CMK (cell line): ENCODE results near the gene TGM3.

Experiments used
- DNase-seq: peaks from one replicate; pipeline ENCODE4 v3.0.0-alpha.2; 2010; ENCODE audit warnings: low read depth

The TGM3 gene

DNA sequence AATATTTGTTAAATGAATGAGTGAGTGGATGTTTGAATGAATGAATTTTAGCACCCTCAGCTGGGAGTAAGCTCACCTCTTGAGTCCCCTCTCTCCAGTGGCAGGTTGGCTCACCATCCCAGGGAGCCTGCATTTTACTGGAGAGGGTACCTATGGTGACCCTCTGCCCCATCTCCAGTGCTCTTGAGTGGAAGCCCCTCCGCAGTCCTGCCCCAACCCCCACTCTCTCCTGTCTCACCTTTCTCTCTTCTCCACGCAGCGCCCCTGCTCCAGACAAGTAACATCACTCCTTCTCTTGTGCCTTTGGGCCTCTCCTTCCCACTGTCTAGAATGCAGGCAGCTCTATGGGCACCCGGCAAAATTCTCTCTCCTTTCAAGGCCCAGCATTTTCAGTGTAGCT lies 11.3 kb downstream of the TGM3 start:
- DNase-seq = no peak

DNA sequence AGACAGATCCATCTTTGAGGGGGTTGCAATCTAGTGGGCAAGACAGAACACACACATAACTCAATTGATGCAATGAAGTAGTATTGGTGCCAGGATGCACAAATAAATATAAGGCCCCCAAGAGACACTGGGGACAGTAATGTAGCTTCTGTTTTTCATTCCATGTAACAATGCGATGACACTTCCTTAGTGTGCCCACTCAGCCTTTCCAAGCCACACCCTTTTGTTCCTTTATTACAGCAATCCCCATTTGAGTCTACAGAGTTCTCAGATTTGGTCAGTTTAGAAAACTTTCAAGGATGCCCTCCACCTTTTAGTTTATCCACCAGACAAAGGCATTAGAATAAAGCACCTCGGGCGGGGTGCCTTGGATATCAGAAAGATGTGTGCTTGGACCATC lies 15.5 kb downstream of the TGM3 start:
- no peak for DNase-seq

GRCh38 chr20:2312876-2313275 lies 17.1 kb downstream of the TGM3 start:
- DNase-seq = no peak

DNA sequence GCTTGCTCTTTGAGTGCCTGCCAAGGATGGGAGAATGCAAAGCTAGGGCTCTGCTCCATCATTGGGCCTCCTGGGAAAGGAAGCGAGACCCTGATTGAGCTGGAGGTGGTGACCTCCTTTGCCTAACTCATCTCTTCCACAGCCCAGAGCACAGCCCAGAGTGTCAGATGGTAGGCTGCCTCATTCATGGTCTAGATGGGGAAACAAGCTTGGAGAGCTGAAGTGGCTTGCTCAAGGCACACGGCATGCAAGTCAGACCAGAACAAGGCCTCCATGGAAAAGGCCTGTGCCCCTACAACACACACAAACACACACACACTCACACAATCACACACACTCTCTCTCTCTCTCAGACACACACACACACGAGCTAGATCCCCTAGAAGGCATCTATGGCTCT lies 17.5 kb downstream of the TGM3 start:
- DNase-seq = no peak

GRCh38 chr20:2314759-2315439 lies 19.1 kb downstream of the TGM3 start:
- DNase-seq = no peak

- DNase-seq = no peak
These were observed 19.6 kb downstream of the TGM3 start for GRCh38 chr20:2315440-2315778.

- no peak for DNase-seq
These were observed 21.2 kb downstream of the TGM3 start for GRCh38 chr20:2316847-2317495.

GRCh38 chr20:2320813-2321658 lies 25.2 kb downstream of the TGM3 start:
- no peak for DNase-seq

DNA sequence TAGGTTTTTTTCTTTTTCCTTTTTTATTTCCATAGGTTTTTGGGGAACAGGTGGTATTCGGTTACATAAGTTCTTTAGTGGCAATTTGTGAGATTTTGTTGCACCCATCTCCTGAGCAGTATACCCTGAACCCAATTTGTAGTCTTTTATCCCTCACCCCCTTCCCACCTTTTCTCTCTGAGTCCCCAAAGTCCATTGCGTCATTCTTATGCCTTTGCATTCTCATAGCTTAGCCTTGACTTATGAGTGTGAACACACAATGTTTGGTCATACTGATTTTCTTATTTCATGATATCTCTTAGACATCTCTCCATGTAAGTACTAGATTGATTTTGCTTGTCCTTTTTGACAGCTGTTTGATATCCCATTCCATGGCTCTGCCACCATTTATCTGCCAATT lies 27.2 kb downstream of the TGM3 start:
- no peak for DNase-seq

DNA sequence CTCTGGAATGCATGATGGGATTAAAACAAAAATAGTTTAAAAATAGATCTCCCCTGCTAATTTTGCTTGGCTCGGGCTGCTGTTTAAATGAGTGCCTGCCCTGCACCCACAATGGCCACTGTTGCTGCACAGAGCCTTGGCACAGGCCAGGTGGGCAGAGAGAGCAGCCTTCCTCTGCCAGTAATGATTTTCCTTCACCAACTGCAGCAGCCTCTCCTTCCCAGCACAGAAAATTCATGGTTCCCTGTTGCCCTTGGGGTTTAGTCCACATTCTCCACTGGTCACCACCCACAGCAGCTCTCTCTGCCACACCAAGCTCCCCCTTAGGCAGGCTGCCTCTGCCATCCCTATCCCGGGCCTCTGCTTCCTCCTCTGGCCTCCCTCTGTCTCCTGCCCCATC lies 30.2 kb downstream of the TGM3 start:
- DNase-seq = no peak

- no peak for DNase-seq
These were observed 32.1 kb downstream of the TGM3 start for GRCh38 chr20:2327620-2328555.

- no peak for DNase-seq
These were observed 33.5 kb downstream of the TGM3 start for GRCh38 chr20:2329286-2329685.

GRCh38 chr20:2330090-2330695 lies 34.4 kb downstream of the TGM3 start:
- no peak for DNase-seq

GRCh38 chr20:2331106-2331505 lies 35.3 kb downstream of the TGM3 start:
- DNase-seq = no peak

DNA sequence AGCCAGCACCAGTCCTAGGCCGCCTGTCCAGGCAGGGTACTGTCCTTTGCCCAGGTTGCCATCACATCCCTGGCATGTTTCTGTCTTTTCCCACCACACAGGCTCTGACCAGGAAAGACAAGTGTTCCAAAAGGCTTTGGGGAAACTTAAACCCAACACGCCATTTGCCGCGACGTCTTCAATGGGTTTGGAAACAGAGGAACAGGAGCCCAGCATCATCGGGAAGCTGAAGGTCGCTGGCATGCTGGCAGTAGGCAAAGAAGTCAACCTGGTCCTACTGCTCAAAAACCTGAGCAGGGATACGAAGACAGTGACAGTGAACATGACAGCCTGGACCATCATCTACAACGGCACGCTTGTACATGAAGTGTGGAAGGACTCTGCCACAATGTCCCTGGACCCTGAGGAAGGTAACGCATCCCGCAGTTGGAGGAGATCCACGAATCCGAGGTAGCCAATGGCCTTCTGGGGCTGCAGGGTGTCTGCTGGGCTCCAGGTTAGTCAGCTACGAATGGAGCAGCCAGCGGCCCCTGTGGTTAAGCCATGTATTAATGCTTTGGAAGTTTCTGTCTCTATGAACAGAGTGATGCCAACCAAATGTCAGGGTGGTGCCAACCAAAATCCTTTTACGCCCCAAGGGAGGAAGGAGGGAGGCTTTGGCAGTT lies 36.2 kb downstream of the TGM3 start:
- no peak for DNase-seq

GRCh38 chr20:2332711-2333110 lies 36.9 kb downstream of the TGM3 start:
- DNase-seq = no peak

- DNase-seq = no peak
These were observed 38.0 kb downstream of the TGM3 start for GRCh38 chr20:2333821-2334220.

DNA sequence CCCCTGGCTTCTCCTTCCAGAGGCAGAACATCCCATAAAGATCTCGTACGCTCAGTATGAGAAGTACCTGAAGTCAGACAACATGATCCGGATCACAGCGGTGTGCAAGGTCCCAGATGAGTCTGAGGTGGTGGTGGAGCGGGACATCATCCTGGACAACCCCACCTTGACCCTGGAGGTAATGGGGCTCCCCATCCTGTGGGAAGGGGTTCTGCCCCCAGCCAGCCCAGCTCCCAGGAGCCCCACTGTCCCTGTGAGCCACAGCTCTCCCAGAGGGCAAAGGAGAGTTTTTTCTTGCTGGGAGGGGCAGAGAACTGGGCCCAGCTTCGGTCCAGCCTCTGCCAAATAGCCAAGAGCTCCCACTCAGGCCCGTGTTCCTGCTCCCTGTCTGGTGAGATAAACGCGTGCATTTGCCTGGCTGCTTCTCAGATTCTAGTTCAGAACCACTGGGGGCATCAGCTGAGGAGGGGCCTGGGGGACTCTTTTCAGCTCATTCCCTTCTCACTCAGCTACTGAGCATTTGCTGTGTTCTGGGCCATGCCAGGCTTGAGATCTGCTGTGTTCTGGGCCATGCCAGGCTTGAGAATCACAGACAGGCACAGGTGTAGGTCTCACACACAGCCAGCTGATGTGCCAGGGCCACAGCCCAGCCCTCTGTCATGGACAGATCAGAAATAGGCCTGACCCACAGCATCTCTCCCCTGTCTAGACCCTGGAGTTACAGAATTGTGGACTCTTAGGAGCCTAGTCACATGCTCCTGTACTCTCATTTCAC lies 39.5 kb downstream of the TGM3 start:
- no peak for DNase-seq

- no peak for DNase-seq
These were observed 40.7 kb downstream of the TGM3 start for GRCh38 chr20:2336471-2336870.

GRCh38 chr20:2337142-2337541 lies 41.3 kb downstream of the TGM3 start:
- no peak for DNase-seq
